Inflammatory macrophage (primary cell): ENCODE measurements around the gene CNTF.

ENCODE experiments used
- DNase-seq, 2 donors: peaks; one replicate each; pipeline ENCODE4 v3.0.0-alpha.2; 2020 to 2022

CNTF gene

DNA sequence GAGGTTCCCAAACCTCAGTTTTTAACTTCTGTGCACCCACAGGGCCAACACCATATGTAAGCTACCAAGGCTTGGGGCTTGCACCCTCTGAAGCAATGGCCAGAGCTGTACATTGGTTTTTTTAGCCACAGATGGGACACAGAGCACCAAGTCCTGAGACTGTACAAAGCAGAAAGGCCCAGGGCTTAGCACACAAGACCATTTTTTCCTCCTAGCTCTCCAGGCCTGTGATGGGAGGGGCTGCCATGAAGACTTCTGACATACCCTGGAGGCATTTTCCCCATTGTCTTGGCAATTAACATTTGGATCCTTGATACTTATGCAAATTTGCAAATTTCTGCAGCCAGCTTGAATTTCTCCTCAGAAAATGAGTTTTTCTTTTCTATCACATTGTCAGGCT is 23.4 kb downstream of the CNTF start:
- no peak for DNase-seq

DNA sequence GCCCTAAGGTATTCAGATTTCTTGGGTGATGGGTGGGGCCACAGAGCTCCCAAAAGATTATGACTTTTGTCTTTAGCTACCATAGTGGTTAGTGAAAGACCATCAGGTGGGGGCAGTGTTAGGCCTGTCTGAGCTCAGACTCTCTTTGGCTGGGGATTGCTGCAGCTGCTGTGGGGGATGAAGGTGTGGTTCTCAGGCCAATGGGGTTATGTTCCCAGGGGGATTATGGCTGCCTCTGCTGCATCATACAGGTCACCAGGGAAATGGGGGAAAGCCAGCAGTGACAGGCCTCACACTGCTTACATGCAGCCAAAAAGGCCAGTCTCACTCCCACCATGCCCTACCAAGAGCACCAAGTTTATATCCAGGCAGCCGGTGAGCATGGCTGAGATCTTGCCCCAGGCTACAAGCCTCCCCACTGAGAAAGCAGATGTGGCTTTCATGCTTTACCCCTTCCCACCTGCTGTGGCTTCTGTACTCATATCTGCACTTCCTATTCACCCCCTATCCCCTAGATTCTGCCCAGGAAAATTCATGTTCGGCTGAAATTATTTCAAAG is 24.8 kb downstream of the CNTF start:
- no peak for DNase-seq

DNA sequence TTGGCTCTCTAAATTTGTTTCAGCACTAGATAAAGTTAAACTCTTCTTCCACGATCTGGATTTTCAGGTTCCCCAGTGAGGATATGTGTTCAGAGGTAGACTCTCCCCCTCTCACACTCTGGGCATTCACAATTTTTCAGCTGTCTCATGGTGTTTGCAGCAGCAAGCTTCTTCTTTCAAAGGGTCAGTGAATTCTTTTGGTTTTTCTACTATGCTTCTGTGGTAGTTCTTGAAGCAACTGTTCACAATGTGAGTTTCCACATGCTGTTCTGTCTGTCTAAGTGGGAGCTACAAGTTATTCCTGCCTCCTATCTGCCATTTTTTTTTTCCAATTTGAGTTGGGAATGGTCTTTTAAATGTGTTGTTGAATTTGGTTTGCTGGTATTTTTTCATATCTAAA is 25.4 kb downstream of the CNTF start:
- DNase-seq: no peak

DNA sequence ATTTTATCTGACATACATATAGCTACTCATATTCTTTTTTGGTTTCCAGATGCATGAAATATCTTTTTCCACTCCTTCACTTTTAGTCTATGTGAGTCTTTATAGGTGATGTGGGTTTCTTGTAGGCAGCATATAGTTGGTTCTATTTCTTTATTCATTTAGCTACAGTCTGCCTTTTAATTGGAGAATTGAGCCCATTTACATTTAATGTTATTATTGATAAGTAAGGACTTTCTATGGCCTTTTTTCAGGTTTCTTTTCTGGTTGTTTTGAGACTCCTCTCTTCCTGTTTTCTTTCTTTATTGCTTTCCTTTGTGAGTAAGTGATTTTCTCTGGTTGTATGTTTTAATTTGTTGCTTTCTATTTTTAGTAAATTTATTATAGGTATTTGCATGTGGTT is 27.2 kb downstream of the CNTF start:
- no peak for DNase-seq

DNA sequence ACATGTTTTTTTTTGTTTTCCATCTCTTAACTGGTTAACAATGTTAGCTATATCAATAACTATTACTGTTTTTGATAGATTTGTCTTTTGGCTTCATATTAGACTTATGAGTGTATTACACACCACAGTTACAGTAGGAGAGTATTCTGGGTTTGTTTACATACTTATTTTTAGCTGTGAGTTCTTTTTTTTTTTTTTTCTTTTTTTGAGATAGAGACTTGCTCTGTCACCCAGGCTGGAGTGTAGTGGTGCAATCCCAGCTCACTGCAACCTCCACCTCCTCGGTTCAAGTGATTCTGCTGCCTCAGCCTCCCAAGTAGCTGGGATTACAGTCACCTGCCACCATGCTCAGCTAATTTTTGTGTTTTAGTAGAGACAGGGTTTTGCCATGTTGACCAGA is 28.0 kb downstream of the CNTF start:
- peak in 1 of 2 donors; percentile 25 for DNase-seq

DNA sequence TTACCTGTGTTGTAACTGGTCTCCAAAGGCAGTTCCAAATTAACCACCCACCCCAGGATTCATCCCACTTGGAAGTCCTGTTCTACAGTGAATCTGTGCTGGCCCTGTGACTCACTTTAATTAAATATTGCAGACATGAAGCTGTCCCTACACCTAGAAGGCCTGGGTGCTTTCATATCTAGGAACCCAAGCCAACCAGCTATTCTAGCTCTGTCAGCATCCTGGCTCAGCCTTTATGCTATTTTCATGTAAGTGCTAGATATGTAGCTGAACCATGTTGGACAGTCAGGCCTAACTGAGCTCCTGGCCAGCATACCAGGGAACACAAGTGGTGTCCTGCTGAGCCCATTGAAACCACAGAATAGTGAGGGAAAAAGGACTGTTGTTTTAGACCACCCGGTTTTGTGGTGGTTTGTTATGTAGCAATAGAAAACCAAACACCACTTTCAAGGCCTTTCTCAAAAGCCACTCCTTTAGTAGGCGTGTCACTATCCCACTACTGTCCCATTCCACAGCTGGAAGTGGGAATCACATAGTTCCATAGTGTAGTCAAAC is 30.3 kb downstream of the CNTF start:
- DNase-seq: no peak

DNA sequence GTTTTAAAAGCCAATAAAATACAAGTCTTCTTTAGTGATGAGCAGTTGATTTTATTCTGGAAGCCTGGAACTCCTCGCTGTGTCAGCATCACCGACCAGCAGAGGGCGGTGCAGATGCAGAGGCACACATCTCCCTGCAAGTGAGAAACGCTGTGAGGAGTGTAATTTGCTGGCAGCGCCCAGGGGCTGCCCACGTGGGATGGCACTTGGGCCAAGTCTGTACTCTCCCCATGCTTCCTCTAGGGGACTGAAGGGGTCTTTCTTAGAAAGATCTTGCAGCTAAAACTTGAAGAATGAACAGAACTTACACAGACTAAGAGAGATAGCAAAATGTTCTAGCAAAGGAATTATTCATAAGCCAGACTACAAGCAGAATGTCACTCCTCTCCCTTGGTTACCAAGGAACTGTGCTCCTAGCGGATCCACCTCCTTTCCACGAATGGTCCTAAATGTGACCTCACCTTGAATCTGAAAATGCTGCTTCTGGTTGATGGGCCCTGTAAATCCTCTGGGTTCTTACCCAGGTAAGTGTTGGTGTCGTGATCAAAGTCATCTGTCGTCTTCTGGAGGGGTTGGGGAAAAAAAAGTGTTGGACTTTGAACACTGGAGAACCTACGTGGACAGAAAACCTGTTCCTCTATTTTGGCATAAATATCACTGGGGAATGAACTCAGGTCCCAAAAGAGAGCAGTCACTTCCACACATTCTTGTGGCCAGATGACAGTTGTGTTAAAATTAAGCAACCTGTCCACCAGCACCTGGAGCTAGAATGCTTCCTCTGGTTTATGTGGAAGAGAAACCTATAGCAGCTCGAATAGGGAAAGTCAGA is 31.8 kb downstream of the CNTF start:
- DNase-seq: peak; percentile 69 to 78

DNA sequence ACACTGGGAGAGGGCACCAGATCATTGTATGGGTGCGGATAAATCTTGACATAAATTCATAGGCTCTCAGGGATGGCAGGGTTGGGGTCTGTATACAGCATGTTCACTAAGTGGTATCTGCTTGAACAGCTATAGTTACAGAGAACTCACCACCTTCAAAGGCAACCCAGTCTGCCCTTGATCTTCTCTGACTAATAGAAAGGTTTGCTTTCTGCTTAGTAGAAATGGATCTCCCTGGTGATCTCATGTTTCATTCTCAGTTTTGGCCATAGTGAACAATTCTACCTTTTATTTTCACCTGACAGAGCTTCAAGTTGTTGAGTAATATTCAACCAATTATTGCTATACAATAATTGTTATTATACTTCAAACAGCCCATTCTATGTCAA is 32.4 kb downstream of the CNTF start:
- DNase-seq: no peak

DNA sequence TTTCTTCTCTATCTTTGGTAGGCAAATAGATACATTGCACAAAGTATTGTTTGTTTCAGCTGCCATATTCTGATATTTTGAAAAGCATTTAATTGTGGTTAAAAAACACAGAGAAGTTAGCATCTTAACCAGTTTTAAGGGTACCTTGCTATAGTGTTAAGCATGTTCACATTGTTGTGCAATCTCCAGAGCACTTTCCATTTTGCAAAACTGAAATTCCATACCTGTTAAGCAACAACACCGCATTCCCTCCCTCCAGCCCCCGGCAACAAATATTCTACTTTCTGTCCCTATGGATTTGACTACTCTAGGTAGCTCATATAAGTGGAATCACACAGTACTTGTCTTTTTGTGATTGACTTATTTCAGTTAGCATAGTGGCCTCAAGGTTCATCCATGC is 33.9 kb downstream of the CNTF start:
- no peak for DNase-seq

DNA sequence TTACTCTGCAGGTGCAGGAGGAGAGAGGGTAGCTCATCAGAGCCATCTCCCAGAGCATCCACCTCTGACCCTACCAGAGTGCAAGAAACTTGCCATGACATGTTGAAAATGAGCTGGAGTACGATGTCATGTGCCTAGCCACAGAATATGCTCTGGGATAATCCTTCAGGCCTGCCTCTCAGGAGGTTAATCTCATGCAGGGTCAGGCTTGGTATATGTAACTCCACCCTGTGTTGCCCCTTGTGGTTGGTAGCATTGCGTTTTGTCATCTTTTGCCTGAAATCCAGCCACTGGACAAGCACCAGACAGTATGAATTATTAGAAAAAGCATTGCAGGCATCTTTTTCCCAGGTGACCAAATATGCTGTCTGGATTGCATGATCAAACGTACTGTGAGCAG is 36.2 kb downstream of the CNTF start:
- DNase-seq: no peak

DNA sequence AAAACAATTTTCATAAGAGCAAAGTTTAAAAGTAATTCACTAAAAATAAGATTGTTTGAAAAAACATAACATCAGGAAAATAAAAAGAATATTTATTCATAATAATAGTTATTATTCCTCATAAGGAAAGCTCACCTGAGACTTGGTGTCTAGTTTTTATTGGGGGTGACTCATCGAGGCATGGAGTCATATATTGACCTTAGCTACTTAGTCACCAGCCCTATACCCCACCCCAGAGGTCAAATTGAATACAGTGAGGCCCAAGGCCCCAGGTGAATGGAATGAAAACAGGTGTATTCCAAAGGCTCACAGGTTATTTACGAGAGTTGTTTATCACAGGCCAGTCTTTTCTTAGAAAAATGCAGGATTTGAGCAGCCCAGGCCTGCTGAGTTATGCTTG is 36.9 kb downstream of the CNTF start:
- DNase-seq: no peak

DNA sequence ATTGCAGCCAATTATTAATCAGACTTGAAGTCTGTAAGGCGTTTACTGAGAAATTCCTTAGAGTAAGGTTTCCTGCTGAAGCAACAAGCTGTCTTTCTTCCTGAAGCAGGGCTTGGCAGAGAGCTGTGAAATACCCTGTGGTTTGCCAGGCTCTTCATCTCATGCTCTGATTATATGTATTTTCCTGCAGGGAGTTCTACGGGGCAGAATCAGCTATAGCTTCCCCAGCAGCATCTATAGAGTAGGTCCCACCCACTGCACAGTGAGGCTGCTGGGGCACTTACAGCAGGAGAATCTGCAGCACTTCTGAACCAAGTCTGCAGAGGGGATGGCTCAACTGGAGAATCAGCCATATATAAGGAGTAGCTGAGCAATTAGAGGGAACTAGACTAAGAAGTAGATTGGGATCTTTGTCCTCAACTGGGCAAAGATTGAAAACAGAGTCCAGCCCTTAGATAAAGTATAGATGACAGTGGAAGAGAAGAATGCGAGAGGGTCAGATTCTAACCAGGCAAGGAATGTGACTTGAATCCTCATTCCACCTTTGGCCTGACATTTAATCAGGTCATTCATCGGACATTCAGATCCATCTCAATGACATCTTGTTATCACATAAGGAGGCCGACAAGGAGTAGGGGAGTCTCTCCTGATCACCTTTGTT is 37.6 kb downstream of the CNTF start:
- DNase-seq: no peak

DNA sequence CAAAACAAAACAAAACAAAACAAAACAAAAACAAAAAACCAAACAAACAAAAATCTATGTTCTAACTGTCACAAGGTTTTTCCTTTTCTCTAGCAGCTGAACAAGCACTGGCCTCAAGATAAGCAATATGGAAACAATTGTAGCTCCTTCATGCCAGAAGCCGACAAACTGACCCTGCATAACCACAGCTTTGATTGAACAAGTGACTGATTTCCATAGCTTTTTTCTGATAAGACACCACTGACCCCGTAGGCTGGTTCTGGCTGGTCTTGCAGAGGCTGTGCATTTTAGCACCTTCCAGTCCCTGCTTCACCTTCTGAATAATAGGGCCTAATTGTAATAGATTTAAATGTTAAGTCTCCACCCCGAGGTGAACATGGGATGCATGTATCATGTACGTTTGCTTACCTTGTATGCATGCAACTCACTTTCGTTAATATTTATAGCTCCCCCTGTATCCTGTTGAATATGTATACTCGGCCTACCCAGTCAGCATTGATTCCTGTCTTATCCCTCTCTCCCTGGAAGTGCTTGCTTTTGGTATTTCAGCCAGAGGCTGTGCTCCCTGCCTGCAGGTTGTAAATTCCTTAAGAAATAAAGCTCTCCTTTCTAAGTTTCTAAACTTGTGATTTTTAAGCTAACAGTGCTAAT is 49.6 kb downstream of the CNTF start:
- no peak for DNase-seq

DNA sequence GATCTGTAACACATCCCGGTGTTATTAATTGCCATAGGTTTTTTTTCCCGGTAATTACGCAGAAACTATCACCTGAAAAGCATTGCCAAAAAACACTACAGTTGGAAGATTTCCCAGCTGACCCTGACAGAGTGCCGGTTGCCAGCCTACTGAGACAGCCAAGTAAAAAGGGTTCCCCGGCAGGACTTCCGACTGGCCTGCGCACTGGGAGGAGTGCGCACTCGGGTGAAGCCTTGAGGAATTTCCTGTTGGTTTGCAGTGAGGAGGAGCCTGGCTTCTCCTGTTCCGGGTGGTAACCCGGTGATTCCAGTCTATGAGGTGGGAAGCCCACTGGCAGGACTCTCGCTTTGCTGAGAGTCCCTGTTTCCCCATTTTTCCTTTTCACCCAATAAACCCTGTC is 52.1 kb downstream of the CNTF start:
- no peak for DNase-seq
